HuH-7.5 (cell line): ENCODE measurements around the gene NAV2.

Experiments used
- DNase-seq: peaks from one replicate; pipeline ENCODE4 v3.0.0; 2011; ENCODE audit warnings: low spot score

NAV2 gene

GRCh38 chr11:20024172-20024935 lies 311.7 kb downstream of the NAV2 start:
- DNase-seq: no peak

- DNase-seq: no peak
Measured at GRCh38 chr11:20025332-20025840, 312.7 kb downstream of the NAV2 start.

- DNase-seq: no peak
Measured at GRCh38 chr11:20026629-20027555, 314.3 kb downstream of the NAV2 start.

- DNase-seq: no peak
Measured at GRCh38 chr11:20027556-20028013, 314.9 kb downstream of the NAV2 start.

- DNase-seq: no peak
Measured at GRCh38 chr11:20029193-20029592, 316.6 kb downstream of the NAV2 start.

- DNase-seq: no peak
Measured at GRCh38 chr11:20030472-20030871, 317.8 kb downstream of the NAV2 start.

GRCh38 chr11:20031155-20032001 lies 318.7 kb downstream of the NAV2 start:
- DNase-seq: no peak

GRCh38 chr11:20032127-20032526 lies 319.5 kb downstream of the NAV2 start:
- DNase-seq: no peak

- DNase-seq: no peak
Measured at GRCh38 chr11:20032577-20033260, 320.1 kb downstream of the NAV2 start.

GRCh38 chr11:20033806-20034205 lies 321.2 kb downstream of the NAV2 start:
- no peak for DNase-seq

- no peak for DNase-seq
Measured at GRCh38 chr11:20034941-20035340, 322.3 kb downstream of the NAV2 start.

- no peak for DNase-seq
Measured at GRCh38 chr11:20035375-20035700, 322.7 kb downstream of the NAV2 start.

GRCh38 chr11:20035701-20036601 lies 323.3 kb downstream of the NAV2 start:
- no peak for DNase-seq

- DNase-seq: no peak
Measured at GRCh38 chr11:20036626-20037335, 324.1 kb downstream of the NAV2 start.

- no peak for DNase-seq
Measured at GRCh38 chr11:20037396-20038153, 324.9 kb downstream of the NAV2 start.

GRCh38 chr11:20038412-20038811 lies 325.8 kb downstream of the NAV2 start:
- no peak for DNase-seq

- no peak for DNase-seq
Measured at GRCh38 chr11:20038972-20039371, 326.3 kb downstream of the NAV2 start.

GRCh38 chr11:20041499-20041898 lies 328.9 kb downstream of the NAV2 start:
- no peak for DNase-seq

- no peak for DNase-seq
Measured at GRCh38 chr11:20042045-20042639, 329.5 kb downstream of the NAV2 start.
